CD14-positive monocyte (primary cell): ENCODE data around the gene CAPG. TPM values are rescaled to one million over a fixed set of nuclear protein-coding genes. Genes with fewer than 3 reads are reported as not detected.

Experiments
- DNase-seq, 3 donors: peaks; one replicate each; pipeline ENCODE4 v3.0.0-alpha.2; 2011 to 2022
- H2AFZ ChIP-seq: 2 replicates; pipeline ENCODE4 v1.6.0; 2012; ENCODE audit warnings: mild to moderate bottlenecking, low read depth, low read length, inconsistent platforms; ENCODE audit not compliant: insufficient read depth, poor library complexity, severe bottlenecking
- H3K27ac ChIP-seq, 2 donors: 1 replicate in 1 of 2; 2 replicates in 1 of 2; pipeline ENCODE4 v1.5.1; 2012 to 2013; ENCODE audit warnings: low read length in 2 of 2, control low read depth in 1 of 2, inconsistent platforms in 1 of 2, low read depth in 1 of 2, mild to moderate bottlenecking in 1 of 2
- H3K27me3 ChIP-seq, 2 donors: one replicate each; pipeline versions ENCODE4 v1.6.0 to v1.6.1; 2011 to 2013; ENCODE audit warnings: low read length in 2 of 2; ENCODE audit not compliant: control insufficient read depth in 2 of 2, insufficient read depth in 2 of 2
- H3K36me3 ChIP-seq, 2 donors: replicated peaks in 1 of 2; 1 replicate in 1 of 2; 2 replicates in 1 of 2; pipeline versions ENCODE4 v1.5.1 to v1.6.1; 2012 to 2013; ENCODE audit warnings: low read length in 2 of 2, control low read depth in 1 of 2, inconsistent platforms in 1 of 2, mild to moderate bottlenecking in 1 of 2; ENCODE audit not compliant: insufficient read depth in 2 of 2, control insufficient read depth in 1 of 2
- H3K4me1 ChIP-seq, 2 donors: 1 replicate in 1 of 2; 2 replicates in 1 of 2; pipeline versions ENCODE4 v1.5.1 to v1.6.1; 2012 to 2013; ENCODE audit warnings: low read length in 2 of 2, control low read depth in 1 of 2, inconsistent platforms in 1 of 2, mild to moderate bottlenecking in 1 of 2, moderate library complexity in 1 of 2; ENCODE audit not compliant: insufficient read depth in 2 of 2, control insufficient read depth in 1 of 2
- H3K4me2 ChIP-seq: replicated peaks from 2 replicates; pipeline ENCODE3; 2012; ENCODE audit warnings: low read length, moderate library complexity, mild to moderate bottlenecking; ENCODE audit not compliant: poor library complexity, severe bottlenecking; ENCODE audit errors: extremely low read depth
- H3K4me3 ChIP-seq, 3 experiments: fragments of 200-600 bp in 1 of 3; sonication (generic) in 1 of 3; replicated peaks in 1 of 3; 1 replicate in 2 of 3; 2 replicates in 1 of 3; pipeline ENCODE4 v1.5.1; 2011 to 2013; ENCODE audit warnings: low read length in 3 of 3, mild to moderate bottlenecking in 3 of 3, control low read depth in 2 of 3, low read depth in 2 of 3, inconsistent platforms in 1 of 3, moderate library complexity in 1 of 3
- H3K79me2 ChIP-seq: 2 replicates; pipeline ENCODE4 v1.6.0; 2012; ENCODE audit warnings: mild to moderate bottlenecking, control low read depth, inconsistent platforms, low read length, moderate library complexity; ENCODE audit not compliant: insufficient read depth
- H3K9ac ChIP-seq: 2 replicates; pipeline ENCODE4 v1.6.0; 2017; ENCODE audit warnings: low read length, mild to moderate bottlenecking; ENCODE audit not compliant: insufficient read depth, poor library complexity, severe bottlenecking
- H3K9me3 ChIP-seq, 2 donors: replicated peaks in 1 of 2; 1 replicate in 1 of 2; 2 replicates in 1 of 2; pipeline versions ENCODE4 v1.5.1 to v1.6.1; 2012 to 2013; ENCODE audit warnings: low read length in 2 of 2, control low read depth in 1 of 2; ENCODE audit not compliant: control insufficient read depth in 1 of 2, insufficient read depth in 1 of 2
- H4K20me1 ChIP-seq: 2 replicates; pipeline ENCODE4 v1.6.0; 2012; ENCODE audit warnings: mild to moderate bottlenecking, low read length, control low read depth, moderate library complexity; ENCODE audit not compliant: insufficient read depth
- H3K27ac Mint-ChIP-seq, 7 donors: one replicate each; pipeline ENCODE4 v1.8.0; 2020; ENCODE audit warnings: mild to moderate bottlenecking in 7 of 7, mixed read lengths in 7 of 7, moderate library complexity in 6 of 7, inconsistent platforms in 2 of 7
- H3K27me3 Mint-ChIP-seq, 3 donors: one replicate each; pipeline ENCODE4 v1.8.0; 2021 to 2022; ENCODE audit warnings: low read depth in 3 of 3, mild to moderate bottlenecking in 3 of 3, mixed read lengths in 3 of 3, moderate library complexity in 3 of 3, inconsistent platforms in 1 of 3
- H3K36me3 Mint-ChIP-seq, 2 donors: one replicate each; pipeline ENCODE4 v1.8.0; 2020; ENCODE audit warnings: mixed read lengths in 2 of 2, inconsistent platforms in 1 of 2, mild to moderate bottlenecking in 1 of 2
- H3K4me1 Mint-ChIP-seq: one replicate; pipeline ENCODE4 v1.8.0; 2020; ENCODE audit warnings: mild to moderate bottlenecking, mixed read lengths
- H3K4me3 Mint-ChIP-seq, 2 donors: one replicate each; pipeline ENCODE4 v1.8.0; 2020; ENCODE audit warnings: mild to moderate bottlenecking in 2 of 2, mixed read lengths in 2 of 2, moderate library complexity in 1 of 2
- H3K9me3 Mint-ChIP-seq, 7 donors: one replicate each; pipeline ENCODE4 v1.8.0; 2020 to 2022; ENCODE audit warnings: mixed read lengths in 7 of 7, mild to moderate bottlenecking in 6 of 7, moderate library complexity in 6 of 7, inconsistent platforms in 2 of 7
- WGBS: methylation state at CpG from one replicate; pipeline ENCODE4 v1.1.5; 2013; ENCODE audit warnings: missing lambda C conversion rate; ENCODE audit not compliant: insufficient coverage; 5-methylcytosine and 5-hydroxymethylcytosine counted together
- intact Hi-C, 2 donors: fragments of 100-400 bp; cut with micrococcal nuclease; formaldehyde crosslinking; loops; one replicate each; pipeline versions ENCODE4 v1.15.0 to v1.15.1; 2023
- polyA plus RNA-seq, 3 donors: library from polyadenylated mRNA; depleted of rRNA in 1 of 3; unstranded in 2 of 3; stranded (reverse) in 1 of 3; fragments of 300-500 nt in 2 of 3; fragments of >200 nt in 1 of 3; fragmentation: Illumina TruSeq in 2 of 3; gene quantifications; 1 replicate in 2 of 3; 2 replicates in 1 of 3; pipeline ENCODE4 v1.2.3, GENCODE V29; 2012 to 2021
- TF ChIP-seq, protein P1 (sequence below): fragments of 200-600 bp; IDR thresholded peaks from one replicate; pipeline ENCODE4 v1.8.0; 2022; ENCODE audit warnings: antibody characterized with exemption, mild to moderate bottlenecking

Gene CAPG
- polyA plus RNA-seq, 3 donors = 474 to 847 (median 631) TPM

DNA sequence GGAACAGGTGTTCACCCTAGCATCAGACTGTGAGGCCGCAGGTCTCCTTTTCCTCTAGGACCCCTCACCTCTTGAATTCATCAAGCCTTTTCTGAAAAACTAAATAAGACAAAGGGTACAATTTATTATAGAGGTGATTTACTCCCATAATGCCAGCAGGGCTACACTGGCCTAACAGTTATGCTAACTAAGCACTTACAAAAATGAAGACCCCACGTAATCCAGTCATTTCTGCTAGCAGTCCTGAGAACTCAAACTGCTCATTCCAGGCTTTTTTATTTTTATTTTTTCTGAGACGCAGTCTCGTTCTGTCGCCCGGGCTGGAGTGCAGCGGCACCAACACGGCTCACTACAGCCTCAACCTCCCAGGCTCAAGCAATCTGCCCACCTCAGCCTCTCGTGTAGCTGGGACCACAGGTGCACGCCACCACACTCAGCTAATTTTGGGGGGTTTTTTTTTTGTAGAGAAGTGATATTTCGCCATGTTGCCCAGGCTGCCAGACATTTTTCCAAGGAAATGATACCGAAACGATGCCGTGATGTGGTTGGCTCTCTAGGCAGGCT lies 14.2 kb downstream of the CAPG start:
- no peak for DNase-seq
- peak overlapping the region in 2 of 7 donors; percentile 4 to 8 for H3K27ac Mint-ChIP-seq
- Histone ChIP-seq H3K4me1 (peaks cover 0 to 6% of the 10 kb centered on the region in 2 donors), H3K4me3 (no peak overlapping the region), H3K79me2 (peaks cover 20% of the 10 kb centered on the region), H3K4me2 (no peak overlapping the region), H4K20me1 (peaks cover 45% of the 10 kb centered on the region), H3K9ac (no peak overlapping the region), H3K27ac (peak overlapping the region in 1 of 2 donors; percentile 50), H2AFZ (no peak overlapping the region), H3K36me3 (peaks cover 88 to 100% of the 10 kb centered on the region in 2 donors), H3K27me3 (no peaks in the 10 kb centered on the region), H3K9me3 (no peaks in the 10 kb centered on the region)
- intact Hi-C loops = no loop called here
- H3K27me3 Mint-ChIP-seq = no peaks in the 10 kb centered on the region
- peaks cover 6% of the 10 kb centered on the region for H3K4me1 Mint-ChIP-seq
- H3K4me3 Mint-ChIP-seq = no peak overlapping the region
- no peaks in the 10 kb centered on the region for H3K9me3 Mint-ChIP-seq
- TF ChIP-seq, protein P1, sequence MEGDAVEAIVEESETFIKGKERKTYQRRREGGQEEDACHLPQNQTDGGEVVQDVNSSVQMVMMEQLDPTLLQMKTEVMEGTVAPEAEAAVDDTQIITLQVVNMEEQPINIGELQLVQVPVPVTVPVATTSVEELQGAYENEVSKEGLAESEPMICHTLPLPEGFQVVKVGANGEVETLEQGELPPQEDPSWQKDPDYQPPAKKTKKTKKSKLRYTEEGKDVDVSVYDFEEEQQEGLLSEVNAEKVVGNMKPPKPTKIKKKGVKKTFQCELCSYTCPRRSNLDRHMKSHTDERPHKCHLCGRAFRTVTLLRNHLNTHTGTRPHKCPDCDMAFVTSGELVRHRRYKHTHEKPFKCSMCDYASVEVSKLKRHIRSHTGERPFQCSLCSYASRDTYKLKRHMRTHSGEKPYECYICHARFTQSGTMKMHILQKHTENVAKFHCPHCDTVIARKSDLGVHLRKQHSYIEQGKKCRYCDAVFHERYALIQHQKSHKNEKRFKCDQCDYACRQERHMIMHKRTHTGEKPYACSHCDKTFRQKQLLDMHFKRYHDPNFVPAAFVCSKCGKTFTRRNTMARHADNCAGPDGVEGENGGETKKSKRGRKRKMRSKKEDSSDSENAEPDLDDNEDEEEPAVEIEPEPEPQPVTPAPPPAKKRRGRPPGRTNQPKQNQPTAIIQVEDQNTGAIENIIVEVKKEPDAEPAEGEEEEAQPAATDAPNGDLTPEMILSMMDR = no peak
- 100% methylated on average over 1 of the region's 14 CpGs for WGBS
- peaks cover 75 to 99% of the 10 kb centered on the region in 2 donors for H3K36me3 Mint-ChIP-seq

DNA sequence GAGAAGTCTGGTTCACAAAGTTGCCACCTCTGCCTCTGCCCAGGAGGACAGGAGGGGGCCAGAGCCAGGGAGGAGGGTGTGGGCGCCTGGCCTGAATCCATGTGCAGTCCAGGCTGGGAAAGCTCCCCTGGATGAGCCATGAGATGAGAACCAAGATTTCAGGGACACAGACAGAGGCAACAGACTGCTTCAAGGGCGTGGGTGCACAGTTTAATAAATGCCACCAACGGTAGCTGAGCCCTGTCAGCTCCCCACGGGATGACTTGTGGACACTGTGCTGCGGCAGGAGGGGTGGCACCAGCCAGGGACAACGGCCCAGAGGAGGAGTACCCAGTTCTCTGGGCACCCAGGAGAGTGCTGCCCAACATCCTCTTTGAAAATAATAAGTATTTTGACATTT lies 15.2 kb downstream of the CAPG start:
- intact Hi-C loops = no loop called here
- TF ChIP-seq, protein P1 = no peak
- Histone ChIP-seq H3K27me3 (no peaks in the 10 kb centered on the region), H3K79me2 (peaks cover 10% of the 10 kb centered on the region), H4K20me1 (peaks cover 48% of the 10 kb centered on the region), H3K27ac (no peak overlapping the region), H3K9me3 (no peaks in the 10 kb centered on the region), H3K4me3 (no peak overlapping the region), H3K4me2 (no peak overlapping the region), H3K36me3 (peaks cover 88 to 100% of the 10 kb centered on the region in 2 donors), H2AFZ (no peak overlapping the region), H3K4me1 (peaks cover 0 to 6% of the 10 kb centered on the region in 2 donors), H3K9ac (no peak overlapping the region)
- Mint-ChIP-seq H3K4me3 (no peak overlapping the region), H3K27me3 (no peaks in the 10 kb centered on the region), H3K9me3 (no peaks in the 10 kb centered on the region), H3K4me1 (peaks cover 6% of the 10 kb centered on the region), H3K36me3 (peaks cover 72 to 99% of the 10 kb centered on the region in 2 donors), H3K27ac (peak overlapping the region in 2 of 7 donors; percentile 31 to 37)
- 92% methylated on average over 6 of the region's 6 CpGs for WGBS
- DNase-seq = no peak
